ENCODE results near the gene AKAP6.
"Not testable (repeated sequence)": the region's sequence is repeated elsewhere in the genome, so short reads cannot be mapped to it uniquely, and the experiment has no call there.

The AKAP6 gene

DNA sequence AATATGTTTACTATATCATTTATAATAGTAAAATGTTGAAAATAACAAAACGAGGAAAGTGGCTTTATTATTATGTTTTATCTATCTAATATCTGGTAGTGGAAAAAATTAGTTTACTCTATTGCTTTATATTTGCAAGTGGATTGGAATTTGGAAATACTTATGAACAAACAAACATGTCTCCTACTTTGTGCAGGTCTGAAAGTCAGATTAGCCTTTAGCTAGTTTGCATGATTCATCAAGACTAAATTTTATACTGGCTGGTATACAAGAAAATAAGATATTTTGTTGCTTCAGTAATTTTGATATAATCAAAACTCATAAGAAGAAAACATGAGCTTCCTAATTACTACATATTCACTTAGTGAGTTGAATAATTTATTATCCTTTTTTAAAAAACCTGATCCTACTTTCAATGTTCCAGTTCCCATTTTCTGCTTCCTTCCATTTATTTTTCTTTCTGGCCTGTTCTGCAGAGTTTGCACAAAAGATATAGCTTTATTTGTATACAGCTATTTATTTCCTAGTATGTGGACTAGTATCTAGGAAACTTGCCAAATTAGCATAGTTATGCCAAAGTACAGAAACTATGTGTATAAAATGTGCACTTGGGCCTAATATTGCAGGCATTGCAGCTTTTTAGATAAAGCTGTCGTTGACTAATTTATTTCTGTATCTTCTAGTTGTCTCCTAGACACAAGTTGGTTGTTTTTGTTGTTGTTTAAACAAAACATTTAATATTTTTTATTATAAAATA, 122.0 kb downstream of the AKAP6 start:
- DNase-seq: no peak

DNA sequence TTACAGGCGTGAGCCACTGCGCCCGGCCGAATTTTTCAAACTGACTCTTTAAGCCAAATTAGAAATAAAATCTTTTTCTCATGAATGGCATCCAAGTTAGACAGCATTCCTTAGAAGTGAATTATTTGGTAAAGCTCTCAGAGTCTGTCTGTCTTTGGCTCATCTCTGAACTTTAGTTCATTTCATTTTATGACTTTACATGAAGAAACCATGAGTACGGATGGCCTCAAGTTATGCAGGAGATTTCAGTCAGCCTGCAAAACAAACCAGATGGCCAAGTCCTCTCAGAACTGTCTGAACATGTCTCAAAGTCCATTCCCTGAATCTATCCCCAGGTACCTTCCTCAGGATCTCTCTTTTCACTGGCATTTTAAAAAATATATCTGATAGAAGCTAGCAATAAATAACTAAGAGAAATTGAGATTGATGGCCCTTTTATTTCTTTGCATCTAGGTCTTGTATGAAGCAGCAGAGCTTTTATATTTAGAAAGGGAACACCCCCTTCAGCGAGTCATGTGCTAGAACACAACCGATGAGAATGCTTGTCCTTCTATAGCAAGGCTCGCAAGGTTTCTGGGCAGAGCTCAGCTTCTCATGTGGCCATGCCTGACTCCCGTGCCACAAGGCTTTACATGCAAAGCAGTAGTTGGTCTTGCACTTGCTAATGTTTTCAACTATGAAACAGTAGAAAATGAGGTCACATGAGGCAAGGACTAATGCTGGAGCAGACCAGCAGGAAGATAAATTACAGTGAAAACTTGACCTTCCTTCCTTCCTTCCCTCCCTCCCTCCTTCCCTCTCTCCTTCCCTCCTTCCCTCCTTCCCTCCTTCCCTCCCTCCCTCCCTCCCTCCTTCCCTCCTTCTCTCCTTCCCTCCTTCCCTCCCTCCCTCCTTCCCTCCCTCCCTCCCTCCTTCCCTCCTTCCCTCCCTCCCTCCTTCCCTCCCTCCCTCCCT, 125.0 kb downstream of the AKAP6 start:
- DNase-seq: no peak

DNA sequence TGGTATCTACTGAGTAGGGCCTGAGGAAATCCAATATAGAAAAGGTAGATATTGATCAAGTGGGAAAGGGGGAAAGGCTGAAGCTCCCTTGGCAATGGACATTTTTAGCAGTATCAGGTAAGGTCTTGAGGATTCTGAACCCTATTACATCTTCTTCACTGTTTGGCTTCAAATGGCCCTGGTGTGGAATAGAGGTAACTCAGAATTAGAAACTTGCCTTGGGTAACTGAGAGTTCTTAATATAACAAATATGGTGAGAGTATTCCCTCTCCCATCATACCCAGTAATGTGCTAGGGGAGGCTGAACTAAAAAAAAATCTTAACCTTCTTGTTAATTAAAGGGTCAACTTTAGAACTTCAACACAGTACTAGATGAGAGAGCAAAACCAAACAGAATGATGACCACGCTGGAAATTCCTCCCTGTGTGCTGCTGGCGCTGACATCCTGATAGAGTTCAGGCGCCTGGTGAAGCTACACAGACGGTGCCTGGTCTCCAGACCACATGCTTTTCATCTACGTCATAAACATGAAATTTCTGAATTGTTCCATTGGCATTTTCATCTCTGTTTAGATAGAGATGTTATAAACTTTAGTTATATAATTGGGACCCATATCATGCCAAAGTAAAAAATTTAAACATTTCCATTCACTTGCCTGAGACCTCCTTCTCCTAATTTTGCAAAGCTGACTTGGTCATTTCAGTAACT, 128.3 kb downstream of the AKAP6 start:
- DNase-seq: no peak

DNA sequence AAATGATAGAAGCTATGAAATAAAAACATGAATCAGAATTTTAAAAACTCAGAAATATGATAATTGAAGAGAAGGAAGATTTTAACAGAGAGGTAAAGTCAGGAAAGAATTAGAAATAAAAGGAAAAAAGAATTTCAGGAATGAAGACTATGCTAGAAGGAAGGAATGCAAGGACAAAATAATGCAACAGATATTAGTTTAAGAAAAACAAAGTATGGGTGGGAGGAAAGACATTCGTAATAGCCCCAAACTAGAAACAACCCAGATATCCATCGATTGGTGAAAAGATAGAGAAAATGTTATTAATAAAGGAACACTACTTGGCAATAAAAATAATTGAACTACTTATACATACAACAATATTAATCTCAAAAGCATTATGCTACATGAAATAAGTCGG, 129.6 kb downstream of the AKAP6 start:
- DNase-seq: no peak

DNA sequence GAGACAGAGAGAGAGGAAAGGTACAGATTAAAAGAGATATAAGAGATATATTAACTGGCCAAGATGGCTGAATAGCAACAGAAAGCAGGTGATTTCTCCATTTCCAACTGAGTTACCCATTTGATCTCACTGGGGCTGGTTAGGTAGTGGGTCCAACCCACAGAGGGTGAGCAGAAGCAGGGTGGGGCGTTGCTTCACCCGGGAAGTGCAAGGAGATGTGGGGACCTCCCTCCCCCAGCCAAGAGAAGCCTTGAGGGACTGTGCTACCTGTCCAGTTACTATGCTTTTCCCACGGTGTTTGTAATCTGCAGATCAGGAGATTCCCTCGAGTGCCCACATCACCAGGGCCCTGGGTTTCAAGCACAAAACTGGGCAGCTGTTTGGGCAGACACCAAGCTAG, 131.2 kb downstream of the AKAP6 start:
- no peak for DNase-seq

DNA sequence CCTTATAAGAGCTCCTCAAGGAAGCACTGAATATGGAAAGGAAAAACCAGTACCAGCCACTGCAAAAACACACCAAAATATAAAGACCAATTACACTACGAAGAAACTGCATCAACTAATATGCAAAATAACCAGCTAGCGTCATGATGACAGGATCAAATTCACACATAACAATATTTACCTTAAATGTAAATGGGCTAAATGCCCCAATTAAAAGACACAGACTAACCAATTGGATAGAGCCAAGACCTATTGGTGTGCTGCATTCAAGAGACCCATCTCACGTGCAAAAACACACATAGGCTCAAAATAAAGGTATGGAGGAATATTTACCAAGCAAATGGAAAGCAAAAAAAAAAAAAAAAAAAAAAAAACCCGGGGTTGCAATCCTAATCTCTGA, 133.5 kb downstream of the AKAP6 start:
- DNase-seq: not testable (repeated sequence)

DNA sequence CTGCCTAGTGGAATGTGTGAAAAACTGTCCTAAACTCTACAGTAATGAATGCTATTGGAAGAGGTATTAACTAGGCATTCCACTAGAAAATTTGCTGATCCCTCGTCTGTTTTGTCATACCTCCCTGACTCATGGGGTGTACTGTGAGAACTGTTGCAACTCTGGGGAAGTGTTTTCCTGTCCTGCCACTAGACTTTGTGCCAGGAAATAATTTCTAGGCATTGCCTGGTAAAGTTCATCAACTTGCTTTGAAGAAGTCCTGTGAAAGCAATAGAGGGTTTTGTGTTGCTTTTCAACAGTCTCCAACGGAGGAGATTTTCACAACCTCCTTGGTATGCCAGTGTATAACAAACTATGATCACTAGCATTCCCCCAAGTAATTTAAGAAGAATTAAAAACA, 139.9 kb downstream of the AKAP6 start:
- DNase-seq: no peak

DNA sequence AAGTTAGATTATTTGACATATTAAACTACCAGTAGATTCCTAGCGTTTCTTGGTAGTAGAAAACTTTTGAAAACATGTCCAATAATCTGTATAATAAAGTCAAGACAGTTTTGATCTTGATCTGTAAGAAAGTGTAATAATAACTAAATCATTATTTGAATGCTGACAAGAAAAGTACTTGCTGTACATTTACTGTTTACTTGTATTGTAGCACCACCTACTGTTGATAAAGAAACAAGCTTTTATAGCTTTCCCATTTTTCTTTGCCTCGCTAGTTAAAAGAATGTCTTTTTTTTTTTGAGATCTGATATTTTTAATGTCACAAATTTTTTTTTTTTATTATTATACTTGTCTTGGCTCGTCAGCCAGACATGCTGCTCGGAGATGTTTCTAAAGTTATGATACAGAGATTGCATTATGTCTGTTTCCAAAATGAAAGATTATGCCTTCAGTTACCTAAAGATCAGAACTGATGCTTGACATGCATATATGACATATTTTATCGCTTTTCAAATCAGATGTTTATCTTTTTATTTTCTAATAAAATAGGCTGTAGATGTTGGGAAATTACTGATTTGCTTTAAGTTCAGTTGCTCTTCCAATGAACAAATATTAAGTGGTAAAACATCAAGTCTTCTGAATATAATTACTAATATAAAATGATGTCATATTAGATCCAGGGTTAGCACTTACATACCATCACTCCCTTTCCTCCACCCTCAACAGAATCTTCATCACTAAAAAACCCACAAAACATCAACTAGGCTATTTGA, 140.5 kb downstream of the AKAP6 start:
- no peak for DNase-seq

DNA sequence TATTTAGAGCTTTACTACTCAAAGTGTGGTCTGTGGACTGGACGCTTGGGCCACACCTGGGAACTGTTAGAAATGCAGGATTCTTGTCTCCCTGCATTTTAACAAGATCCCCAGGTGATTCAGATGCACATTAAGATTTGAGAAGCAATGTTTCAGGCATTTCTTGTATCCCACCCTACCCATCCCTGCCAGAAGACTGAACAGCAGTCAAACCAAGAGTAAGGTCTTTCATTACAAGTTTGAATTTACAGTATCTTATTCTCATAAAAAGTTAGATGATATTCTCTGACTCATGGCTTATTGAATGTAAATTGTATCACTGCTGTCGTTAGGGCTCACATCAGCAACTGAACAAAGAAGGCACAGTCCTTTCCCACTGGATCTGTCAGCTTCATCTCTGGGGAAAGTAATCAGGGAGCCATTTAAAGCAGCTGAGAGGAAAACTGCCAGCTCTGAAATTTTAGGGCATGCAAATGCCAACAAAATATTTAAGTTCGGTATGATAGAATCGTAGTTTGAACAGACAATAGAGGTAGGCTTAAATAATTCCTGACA, 141.1 kb downstream of the AKAP6 start:
- DNase-seq: no peak

DNA sequence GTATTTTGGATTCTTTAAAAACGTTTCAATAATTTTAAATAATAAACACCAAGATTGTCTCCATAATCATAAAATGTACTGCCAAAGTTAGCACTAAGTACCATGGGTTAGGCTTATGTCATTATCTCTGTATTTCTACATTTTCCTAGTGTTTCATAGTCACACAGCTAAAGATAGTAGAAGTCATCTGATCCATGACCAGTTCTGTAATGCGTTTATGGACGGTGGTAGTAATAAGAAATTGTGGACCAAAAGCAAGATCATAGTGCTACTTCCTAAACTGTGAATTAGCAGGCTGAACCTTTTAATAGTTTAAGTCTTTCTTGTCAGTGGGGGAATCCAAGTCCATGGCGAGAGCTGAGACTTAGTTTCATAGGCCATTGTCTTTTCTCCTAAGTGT, 142.1 kb downstream of the AKAP6 start:
- DNase-seq: no peak

DNA sequence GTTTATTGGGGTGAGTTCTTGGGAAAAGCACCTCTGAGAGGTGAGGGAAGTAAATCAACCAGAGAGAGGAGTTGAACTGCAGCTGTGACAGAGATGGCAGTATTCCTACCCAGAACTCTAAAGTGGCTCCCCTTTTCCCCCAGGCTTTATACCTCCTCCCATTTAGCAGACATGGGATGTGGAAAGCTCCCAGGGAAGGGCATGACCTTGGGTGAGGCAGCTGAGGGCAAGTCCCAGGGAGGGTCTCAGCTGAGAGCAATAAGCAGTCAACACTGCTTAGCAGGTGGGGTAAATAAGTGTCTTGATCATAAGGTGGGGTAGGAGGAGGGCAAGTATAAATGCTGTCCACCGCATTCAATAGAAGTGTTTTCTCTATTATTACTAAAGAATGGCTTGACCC, 143.0 kb downstream of the AKAP6 start:
- no peak for DNase-seq

DNA sequence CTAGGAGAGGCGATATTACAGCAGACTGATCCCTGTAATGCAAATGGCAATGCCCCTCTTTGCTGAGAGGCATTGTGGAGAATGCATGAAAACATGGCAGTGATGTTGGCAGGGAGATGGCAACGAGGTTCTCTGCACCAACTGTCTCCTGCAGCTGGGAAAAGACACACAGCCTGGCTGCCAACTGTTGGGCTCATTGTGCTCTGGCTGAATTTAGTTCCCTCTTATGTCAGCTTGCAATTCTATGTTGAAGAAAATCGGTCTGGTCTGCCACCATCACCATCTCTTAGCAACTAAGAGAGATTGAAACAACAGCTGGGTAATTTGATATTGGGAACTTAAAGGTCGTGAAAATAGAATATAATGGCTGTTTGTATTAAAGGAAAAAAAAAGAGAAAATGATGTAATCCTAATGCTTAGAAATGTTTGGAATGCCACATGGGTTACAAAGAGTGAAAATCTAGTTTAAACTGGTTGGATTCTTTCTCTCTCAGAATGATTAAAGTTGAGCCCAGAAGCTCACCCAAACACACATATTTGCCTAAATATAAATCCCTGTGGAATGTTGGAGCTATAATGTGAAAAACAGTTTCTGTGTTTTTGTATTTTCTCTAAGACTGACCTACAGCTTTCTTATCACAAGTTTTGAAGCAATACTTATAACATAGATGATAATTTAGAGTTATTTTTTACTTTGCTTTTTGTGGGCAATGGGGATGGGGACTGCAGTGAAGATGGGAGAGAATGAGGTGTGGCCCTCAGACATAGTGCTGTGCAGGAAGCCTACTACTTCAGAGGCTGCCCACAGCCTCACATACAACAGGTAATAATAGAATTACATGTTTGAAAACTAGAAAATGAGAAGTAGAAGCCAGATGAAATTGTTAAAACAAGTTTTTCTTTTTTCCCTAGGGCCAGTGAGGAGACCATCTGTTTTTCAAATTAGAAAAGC, 143.7 kb downstream of the AKAP6 start:
- DNase-seq: no peak

DNA sequence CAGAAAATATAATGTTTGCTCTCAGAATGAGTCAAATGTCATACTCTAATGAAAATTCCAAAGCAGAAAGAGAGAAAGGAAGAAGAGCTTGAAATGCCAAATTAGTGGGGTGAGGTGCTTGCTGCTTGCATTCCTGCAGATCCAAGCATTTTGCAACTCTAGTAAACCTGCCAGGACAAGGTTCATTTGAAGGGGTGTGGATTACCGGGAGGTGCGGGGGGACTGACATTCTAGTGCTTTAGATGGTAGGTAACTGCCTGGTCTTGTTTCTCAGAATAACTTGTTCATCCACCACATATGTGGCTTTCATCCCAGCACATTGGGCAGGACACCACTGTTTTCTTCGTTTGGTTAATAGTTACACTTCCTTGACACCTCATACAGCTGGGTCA, 144.4 kb downstream of the AKAP6 start:
- DNase-seq: no peak

DNA sequence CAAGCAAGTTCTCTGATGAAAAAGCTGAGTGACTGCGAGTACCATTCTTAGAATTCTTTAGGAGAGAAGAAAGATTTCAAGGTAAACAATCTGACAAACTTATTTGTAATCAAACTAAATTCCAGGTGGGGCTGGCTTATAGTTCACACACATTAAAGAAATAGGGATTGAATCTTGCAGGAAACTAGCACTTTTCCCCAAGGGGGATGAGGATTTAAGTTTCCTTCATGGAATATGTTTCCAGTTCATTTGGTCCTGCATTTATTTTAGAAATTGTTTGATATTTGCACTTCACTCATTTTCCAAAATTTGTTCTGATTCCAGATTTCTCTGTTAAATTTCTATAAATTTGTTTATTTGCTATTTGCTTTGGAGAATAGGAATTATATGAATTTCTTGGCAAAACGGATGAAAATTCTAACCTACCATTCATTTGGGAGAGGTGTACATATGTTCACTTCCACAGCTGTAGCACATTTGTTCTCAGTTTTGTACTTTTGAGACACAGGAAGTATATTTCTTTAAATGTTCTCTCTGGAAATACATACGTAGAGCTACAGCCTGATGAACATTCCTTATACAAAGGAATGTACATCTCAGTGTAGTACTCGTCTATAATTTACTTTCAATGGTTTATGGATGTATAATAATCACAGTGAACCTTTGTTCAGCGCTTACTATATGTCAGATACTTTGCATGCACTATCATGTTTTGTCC, 145.5 kb downstream of the AKAP6 start:
- DNase-seq: no peak

DNA sequence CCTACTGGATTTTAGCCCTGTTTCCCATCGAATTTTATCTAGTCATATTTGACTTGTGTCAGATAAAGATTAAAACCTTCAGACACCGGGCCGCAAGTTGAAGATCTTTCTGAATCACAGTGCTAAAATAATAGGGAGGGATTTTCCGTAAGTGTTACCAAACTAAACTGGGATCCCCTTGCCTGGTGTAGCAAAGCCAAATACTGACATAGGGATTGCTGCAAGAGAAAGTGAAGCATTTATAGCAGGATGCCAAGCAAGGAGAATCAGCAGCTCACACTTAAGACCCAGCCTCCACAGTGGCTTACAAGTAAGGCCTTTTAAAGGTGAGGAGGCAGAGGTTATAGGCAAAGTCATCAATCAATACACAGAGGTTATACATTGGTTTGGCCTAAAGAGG, 147.4 kb downstream of the AKAP6 start:
- DNase-seq: no peak

DNA sequence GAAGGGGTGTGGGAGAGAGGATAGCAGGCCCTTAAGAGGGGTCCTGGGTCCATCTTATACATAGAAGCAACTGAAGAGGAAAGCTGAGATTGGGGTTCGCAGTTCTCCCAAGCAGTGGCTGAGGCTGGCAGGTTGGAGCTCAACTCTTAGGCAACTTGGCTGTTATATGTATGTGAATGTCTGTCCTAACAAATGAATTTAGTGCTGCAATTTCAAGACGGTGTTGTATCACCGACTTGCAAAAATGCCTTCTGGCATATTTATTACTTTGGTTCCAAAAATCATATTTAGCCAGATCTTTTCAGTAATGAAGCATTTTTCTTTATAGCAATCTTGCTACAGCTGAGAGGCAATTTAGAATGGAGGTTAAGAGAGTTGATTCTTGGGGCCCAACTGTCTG, 148.3 kb downstream of the AKAP6 start:
- DNase-seq: no peak

DNA sequence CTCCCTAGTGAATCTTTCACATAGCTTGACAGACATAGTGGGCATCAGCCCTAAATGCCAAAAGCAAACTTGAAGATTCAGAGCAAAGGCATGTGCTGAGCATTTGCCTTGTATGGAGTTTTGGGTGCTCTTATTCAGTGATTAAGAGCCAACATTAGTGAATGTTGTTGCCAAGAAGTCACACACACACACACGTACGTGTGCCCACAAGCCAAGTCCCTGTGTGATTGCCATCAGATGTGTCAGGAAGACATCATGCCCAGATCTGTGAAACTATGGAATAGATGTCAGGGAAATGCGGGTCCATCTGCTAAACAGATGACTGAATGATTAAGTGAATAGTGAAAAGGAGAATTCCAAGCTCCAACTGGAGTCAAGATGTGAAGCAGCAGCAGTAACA, 149.0 kb downstream of the AKAP6 start:
- no peak for DNase-seq

DNA sequence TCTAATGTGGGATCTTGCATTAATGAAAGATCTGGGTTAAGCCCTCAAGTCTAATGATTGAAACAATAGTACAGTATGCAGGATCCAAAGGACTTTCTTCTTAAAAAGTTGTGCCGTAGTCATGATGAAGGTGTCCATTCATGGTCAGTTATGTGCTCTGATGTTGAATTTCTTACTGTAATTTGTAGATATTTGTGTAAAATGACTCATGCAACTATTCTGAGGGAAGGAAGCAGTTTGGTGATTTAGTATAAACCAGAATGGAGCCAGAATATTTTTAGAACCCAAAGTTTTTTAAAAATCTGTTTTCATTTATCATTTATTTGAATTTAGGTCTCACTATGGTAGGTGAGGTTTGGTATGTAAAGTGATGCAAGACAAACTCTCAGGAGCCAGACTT, 151.2 kb downstream of the AKAP6 start:
- no peak for DNase-seq

DNA sequence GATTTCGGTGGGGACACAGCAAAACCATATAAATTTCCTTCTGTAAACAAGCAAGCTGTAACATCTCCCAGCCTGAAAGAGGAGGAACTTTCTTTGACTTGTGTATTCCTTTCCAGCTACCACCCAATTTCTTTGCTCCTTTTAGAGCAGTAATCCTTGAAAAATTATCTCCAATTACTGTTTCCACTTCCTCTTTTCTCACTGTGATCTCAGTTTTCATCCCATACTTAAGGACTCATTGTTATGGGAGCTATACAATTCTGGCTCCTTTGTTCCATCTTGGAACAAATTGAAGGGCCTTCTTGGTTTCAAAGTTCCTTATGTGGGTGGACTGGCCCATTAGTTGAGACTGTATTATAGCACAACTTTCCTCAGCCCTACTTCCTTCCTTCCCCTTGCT, 152.6 kb downstream of the AKAP6 start:
- DNase-seq: no peak

DNA sequence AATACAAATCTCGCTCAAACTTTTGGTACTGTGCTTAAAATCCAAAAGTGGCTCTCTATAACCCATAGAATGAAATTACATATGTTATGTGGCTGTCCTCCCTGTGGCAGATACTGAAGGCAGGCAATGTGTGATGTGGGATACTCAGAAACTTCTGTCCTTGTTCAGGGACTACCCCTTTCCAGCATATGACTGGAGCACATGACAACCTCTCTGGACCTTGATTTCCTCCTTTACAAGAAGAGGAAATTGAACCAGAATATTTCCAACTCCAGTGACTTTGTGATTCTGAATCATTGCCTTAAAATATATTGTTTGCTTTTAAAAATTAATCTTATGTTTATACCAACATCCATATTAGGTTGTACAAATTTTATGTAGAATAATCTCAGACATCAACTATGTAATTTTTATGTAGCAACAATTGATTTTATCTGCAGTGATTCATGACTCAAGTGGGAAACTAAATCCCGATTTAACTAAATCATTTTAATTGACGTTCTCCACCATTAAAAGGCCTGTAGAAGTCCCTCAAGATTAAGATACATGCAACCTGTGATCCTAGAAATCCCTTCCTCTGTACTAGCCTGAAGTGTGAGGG, 162.4 kb downstream of the AKAP6 start:
- DNase-seq: no peak
